Measurements from ENCODE around the gene ELOVL6.
"Not testable (repeated sequence)": the region's sequence is repeated elsewhere in the genome, so short reads cannot be mapped to it uniquely, and the experiment has no call there.

ELOVL6 gene

GRCh38 chr4:110196871-110197528 is 1.4 kb downstream of the ELOVL6 start:
- DNase-seq (ENCODE audit: low read depth in 2 of 2): no peak

- no peak for DNase-seq (ENCODE audit: low read depth in 2 of 2)
Measured at GRCh38 chr4:110196206-110196870, 2.1 kb downstream of the ELOVL6 start.

- DNase-seq (ENCODE audit: low read depth in 2 of 2): no peak
Measured at GRCh38 chr4:110195561-110196205, 2.7 kb downstream of the ELOVL6 start.

- peak; percentile 94 to 95 for DNase-seq (ENCODE audit: low read depth in 2 of 2)
Measured at GRCh38 chr4:110193822-110194761, 4.3 kb downstream of the ELOVL6 start.

- not testable (repeated sequence) for DNase-seq (ENCODE audit: low read depth in 2 of 2)
Measured at GRCh38 chr4:110193287-110193686, 5.1 kb downstream of the ELOVL6 start.

GRCh38 chr4:110190249-110190648 is 8.2 kb downstream of the ELOVL6 start:
- no peak for DNase-seq (ENCODE audit: low read depth in 2 of 2)

GRCh38 chr4:110188113-110188512 is 10.3 kb downstream of the ELOVL6 start:
- DNase-seq (ENCODE audit: low read depth in 2 of 2): no peak

GRCh38 chr4:110184791-110185155 is 13.6 kb downstream of the ELOVL6 start:
- DNase-seq (ENCODE audit: low read depth in 2 of 2): no peak

GRCh38 chr4:110184140-110184790 is 14.2 kb downstream of the ELOVL6 start:
- DNase-seq (ENCODE audit: low read depth in 2 of 2): no peak

GRCh38 chr4:110183643-110184042 is 14.8 kb downstream of the ELOVL6 start:
- no peak for DNase-seq (ENCODE audit: low read depth in 2 of 2)

GRCh38 chr4:110183058-110183457 is 15.4 kb downstream of the ELOVL6 start:
- DNase-seq (ENCODE audit: low read depth in 2 of 2): no peak

GRCh38 chr4:110181890-110182289 is 16.5 kb downstream of the ELOVL6 start:
- DNase-seq (ENCODE audit: low read depth in 2 of 2): no peak

GRCh38 chr4:110175634-110176033 is 22.8 kb downstream of the ELOVL6 start:
- DNase-seq (ENCODE audit: low read depth in 2 of 2): no peak

GRCh38 chr4:110172972-110173371 is 25.4 kb downstream of the ELOVL6 start:
- no peak for DNase-seq (ENCODE audit: low read depth in 2 of 2)

- no peak for DNase-seq (ENCODE audit: low read depth in 2 of 2)
Measured at GRCh38 chr4:110171971-110172370, 26.4 kb downstream of the ELOVL6 start.

GRCh38 chr4:110170861-110171260 is 27.6 kb downstream of the ELOVL6 start:
- no peak for DNase-seq (ENCODE audit: low read depth in 2 of 2)

- DNase-seq (ENCODE audit: low read depth in 2 of 2): peak; percentile 57 to 64
Measured at GRCh38 chr4:110165382-110166286, 32.8 kb downstream of the ELOVL6 start.

GRCh38 chr4:110164856-110165255 is 33.6 kb downstream of the ELOVL6 start:
- DNase-seq (ENCODE audit: low read depth in 2 of 2): no peak

- no peak for DNase-seq (ENCODE audit: low read depth in 2 of 2)
Measured at GRCh38 chr4:110164251-110164650, 34.2 kb downstream of the ELOVL6 start.

GRCh38 chr4:110163327-110164069 is 34.9 kb downstream of the ELOVL6 start:
- DNase-seq (ENCODE audit: low read depth in 2 of 2): peak in 1 of 2 experiments; percentile 39

Measured in fibroblast of skin of left quadriceps (primary cell).